Activated CD8-positive, alpha-beta T cell treated with anti-CD3 and anti-CD28 coated beads, Interleukin-2, amount 10 ng/mL, durations not matched to agents 7 days and 5 days (primary cell): ENCODE data around the gene MFSD11. TPM values are rescaled to one million over a fixed set of nuclear protein-coding genes. Genes with fewer than 3 reads are reported as not detected.
"Not testable (repeated sequence)": the region's sequence is repeated elsewhere in the genome, so short reads cannot be mapped to it uniquely, and the experiment has no call there.

ENCODE experiments used
- ATAC-seq: fragments of 150-1000 bp; cut with Tn5 transposase; one replicate; pipeline ENCODE4 v1.10.0; 2021; ENCODE audit warnings: moderate library complexity
- CTCF ChIA-PET: fragments of 350-600 bp; sonication (Branson Sonifier 250); formaldehyde crosslinking; loops from one replicate; lab custom pipeline; 2021; ENCODE audit warnings: antibody characterized with exemption; lab: Charles Lee
- POLR2A ChIA-PET: fragments of 350-600 bp; sonication (Branson Sonifier 250); formaldehyde crosslinking; loops from one replicate; lab custom pipeline; 2021; ENCODE audit warnings: antibody characterized with exemption; lab: Charles Lee
- DNase-seq: peaks from one replicate; pipeline ENCODE4 v3.0.0-alpha.2; 2020
- H3K27ac Mint-ChIP-seq: one replicate; pipeline ENCODE4 v1.8.0; 2021; ENCODE audit warnings: mild to moderate bottlenecking, mixed read lengths
- H3K27me3 Mint-ChIP-seq: one replicate; pipeline ENCODE4 v1.8.0; 2021; ENCODE audit warnings: low read depth, mixed read lengths
- H3K36me3 Mint-ChIP-seq: one replicate; pipeline ENCODE4 v1.8.0; 2021; ENCODE audit warnings: low read depth, mixed read lengths
- H3K4me1 Mint-ChIP-seq: one replicate; pipeline ENCODE4 v1.8.0; 2021; ENCODE audit warnings: low read depth, mixed read lengths
- H3K4me3 Mint-ChIP-seq: one replicate; pipeline ENCODE4 v1.8.0; 2021; ENCODE audit warnings: mild to moderate bottlenecking, mixed read lengths
- H3K9me3 Mint-ChIP-seq: one replicate; pipeline ENCODE4 v1.8.0; 2022; ENCODE audit warnings: mixed read lengths; ENCODE audit not compliant: insufficient read depth
- total RNA-seq, 2 experiments: library from RNA; stranded (reverse); gene quantifications; one replicate each; pipeline ENCODE4 v1.2.3, GENCODE V29; 2021

The MFSD11 gene
- total RNA-seq, 2 experiments from 2014 or later = 22.1 to 22.8 TPM

DNA sequence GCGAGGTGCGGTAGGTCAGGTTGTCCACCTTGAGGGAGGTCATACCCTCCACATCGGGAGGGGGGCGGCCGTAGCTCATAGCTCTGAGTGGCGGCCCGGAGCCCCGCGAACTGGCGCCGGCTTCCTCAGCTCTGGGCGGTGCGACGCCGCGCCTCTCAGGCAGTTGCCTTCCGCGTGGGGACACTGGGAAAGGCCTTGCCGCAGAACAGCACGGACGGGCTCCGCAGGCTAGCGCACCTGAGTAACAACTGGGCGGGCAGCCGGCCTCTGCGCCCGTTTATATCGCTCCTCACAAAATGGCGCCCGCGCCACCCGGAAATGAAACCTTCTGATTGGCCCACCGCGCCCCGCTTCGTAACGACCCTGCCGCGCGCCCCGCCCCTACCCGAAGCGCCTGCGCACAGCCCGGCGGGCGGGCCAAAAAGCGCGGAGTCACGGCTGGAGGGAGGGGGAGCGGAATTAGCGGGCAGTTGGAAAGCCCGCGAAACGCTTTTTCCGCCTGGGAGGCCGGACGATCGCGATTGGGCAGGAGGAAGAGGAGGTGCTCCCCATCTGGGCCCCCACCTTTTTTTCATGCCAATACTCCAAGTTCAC is 740 bp upstream of the MFSD11 start, which contains the start of gene SRSF2:
TSS of gene SRSF2 (minus strand) at position 250 of the 594 bp plus-strand sequence. CDS start at position 79, 171 bp downstream.
- Mint-ChIP-seq H3K9me3 (no peaks in the 10 kb centered on the region), H3K4me1 (peaks cover 44% of the 10 kb centered on the region), H3K4me3 (peak within 1 kb of the TSS; percentile 99), H3K27me3 (no peaks in the 10 kb centered on the region), H3K27ac (peak within 1 kb of the TSS; percentile 95), H3K36me3 (peaks cover 47% of the 10 kb centered on the region)
- ChIA-PET POLR2A (interaction anchor here (0.7 to 7.9 kb wide), 15 partner anchors 10 to 259 kb away, joined by 3 to 160 read pairs (median 5); partner anchors contain the start of genes JMJD6 and METTL23), CTCF (interaction anchor here (1.2 to 10.5 kb wide), 3 partner anchors 10 to 350 kb away, joined by 3 to 76 read pairs (median 19); partner anchors contain the start of genes JMJD6 and METTL23)
- DNase-seq = peak; percentile 99
- peak; percentile 72 for ATAC-seq

DNA sequence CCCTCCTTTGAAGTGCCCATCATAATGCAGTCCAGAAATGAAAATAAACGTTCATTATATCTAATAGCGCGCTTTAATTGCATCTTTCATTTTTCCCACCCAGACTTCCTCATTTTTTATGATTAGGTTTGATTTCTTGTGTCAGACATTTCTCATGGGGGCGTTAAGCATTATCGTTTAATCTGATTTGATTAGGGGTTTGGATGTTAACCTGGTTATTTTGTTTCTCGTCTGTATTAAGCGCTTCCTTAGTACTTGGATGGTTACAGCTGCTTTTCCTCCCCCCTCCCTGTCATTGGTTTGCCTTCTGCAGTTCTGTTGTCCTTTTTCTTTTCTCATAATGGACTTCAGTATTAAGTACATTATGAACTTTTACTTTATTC is 540 bp downstream of the MFSD11 start:
- H3K4me1 Mint-ChIP-seq = peaks cover 31% of the 10 kb centered on the region
- ATAC-seq = no peak
- CTCF ChIA-PET = interaction anchor here (0.7 to 10.5 kb wide), 8 partner anchors 8 to 114 kb away, joined by 3 to 76 read pairs (median 4); partner anchors contain the start of genes JMJD6 and METTL23

DNA sequence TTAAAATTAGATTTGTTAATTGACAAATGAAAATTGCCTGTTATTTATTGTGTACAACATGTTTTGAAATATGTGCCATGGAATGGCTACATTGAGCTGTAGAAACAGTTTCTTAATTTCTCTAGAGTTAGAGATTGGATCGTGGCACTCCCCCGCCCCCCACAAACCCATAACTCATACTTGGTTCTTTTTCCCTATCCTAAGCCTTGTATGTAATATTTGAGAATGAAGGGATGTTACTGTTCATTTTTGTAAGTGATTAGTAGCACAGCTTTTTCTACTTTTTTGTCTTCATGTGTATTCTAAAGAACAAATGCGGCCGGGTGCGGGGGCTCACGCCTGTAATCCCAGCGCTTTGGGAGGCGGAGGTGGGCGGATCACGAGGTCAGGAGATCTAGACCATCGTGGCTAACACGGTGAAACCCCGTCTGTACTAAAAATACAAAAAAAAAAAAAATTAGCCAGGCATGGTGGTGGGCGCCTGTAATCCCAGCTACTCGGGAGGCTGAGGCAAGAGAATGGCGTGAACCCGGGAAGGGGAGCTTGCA is 1.7 kb downstream of the MFSD11 start:
- not testable (repeated sequence) for H3K27ac Mint-ChIP-seq, H3K27me3 Mint-ChIP-seq, ATAC-seq, DNase-seq, H3K4me3 Mint-ChIP-seq, H3K9me3 Mint-ChIP-seq
- H3K4me1 Mint-ChIP-seq = peaks cover 21% of the 10 kb centered on the region
- POLR2A ChIA-PET = interaction anchor here (4.0 to 7.9 kb wide), 2 partner anchors 13 to 14 kb away, joined by 37 to 160 read pairs; partner anchors contain the start of genes JMJD6 and METTL23
- CTCF ChIA-PET = interaction anchor here (1.1 to 10.5 kb wide), 6 partner anchors 10 to 42 kb away, joined by 3 to 76 read pairs (median 4); partner anchors contain the start of genes JMJD6 and METTL23
- H3K36me3 Mint-ChIP-seq = peaks cover 33% of the 10 kb centered on the region

More for the DNA sequence above, 540 bp downstream of the MFSD11 start:
- no peaks in the 10 kb centered on the region for H3K9me3 Mint-ChIP-seq
- peak overlapping the region; percentile 95 for H3K27ac Mint-ChIP-seq
- H3K4me3 Mint-ChIP-seq = peak overlapping the region; percentile 94
- DNase-seq = no peak
- H3K36me3 Mint-ChIP-seq = peaks cover 39% of the 10 kb centered on the region
- POLR2A ChIA-PET = interaction anchor here (2.1 to 7.9 kb wide), 4 partner anchors 9 to 34 kb away, joined by 13 to 160 read pairs (median 32); partner anchors contain the start of genes JMJD6 and METTL23
- no peaks in the 10 kb centered on the region for H3K27me3 Mint-ChIP-seq

DNA sequence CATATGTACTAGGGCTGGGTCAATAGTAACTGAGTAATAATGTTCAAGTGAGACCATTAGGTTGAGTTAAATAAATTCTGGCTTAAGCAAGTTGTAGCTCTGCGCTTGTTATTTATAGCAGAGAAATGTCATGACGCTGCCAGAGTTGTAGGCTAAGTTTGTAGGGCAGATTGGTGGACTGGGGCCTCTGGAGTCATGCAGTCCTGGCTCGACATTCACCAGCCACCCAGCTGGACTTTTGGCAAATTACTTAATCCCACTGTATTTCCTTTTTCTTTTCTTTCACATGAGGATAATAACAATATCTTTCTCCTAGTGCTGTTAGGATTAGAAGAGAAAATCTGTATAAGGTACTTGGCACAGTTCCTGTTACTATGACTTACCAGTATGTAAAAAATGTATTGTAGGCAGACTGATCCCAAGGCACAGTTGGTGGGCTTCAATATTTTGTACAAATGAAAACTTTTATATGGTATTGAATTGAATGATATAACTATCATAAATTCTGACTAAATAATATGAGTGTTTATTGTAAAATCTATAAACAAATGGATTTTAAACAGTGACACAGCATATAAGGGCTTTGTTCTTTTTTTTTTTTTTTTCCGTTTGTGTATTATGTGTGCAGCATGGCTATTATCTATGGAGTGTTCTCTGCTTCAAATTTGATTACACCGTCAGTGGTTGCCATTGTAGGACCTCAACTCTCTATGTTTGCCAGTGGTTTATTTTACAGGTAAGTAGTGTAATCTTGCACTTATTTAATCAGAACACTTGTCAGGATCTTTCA is 2.6 kb downstream of the MFSD11 start:
- Mint-ChIP-seq H3K4me3 (no peak overlapping the region), H3K9me3 (no peaks in the 10 kb centered on the region), H3K4me1 (peaks cover 21% of the 10 kb centered on the region), H3K36me3 (peaks cover 31% of the 10 kb centered on the region), H3K27me3 (no peaks in the 10 kb centered on the region), H3K27ac (no peak overlapping the region)
- POLR2A ChIA-PET = no interaction called here
- no peak for DNase-seq
- CTCF ChIA-PET = interaction anchor here (10.5 kb wide), 1 partner anchor 25 kb away, joined by 76 read pairs; no protein-coding TSS in a partner anchor
- no peak for ATAC-seq

DNA sequence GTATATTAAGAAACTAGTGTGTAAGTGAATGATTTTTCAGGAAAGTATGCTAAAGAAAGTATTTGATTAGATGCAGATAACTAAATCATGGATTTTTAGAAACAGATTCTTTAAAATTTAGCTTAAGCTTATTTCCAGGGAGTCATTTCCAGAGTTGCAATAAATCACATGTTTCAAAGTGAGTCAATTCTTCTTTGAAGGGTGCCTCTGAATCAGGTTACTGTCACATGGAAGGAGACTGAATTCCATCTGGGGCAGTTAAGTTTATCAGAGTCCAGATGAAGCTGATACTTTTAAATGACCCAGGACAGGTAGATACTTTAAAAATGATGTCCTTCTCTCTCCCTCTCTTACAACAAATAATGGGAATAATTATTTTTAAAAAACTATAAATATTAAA is 5.0 kb downstream of the MFSD11 start:
- no peaks in the 10 kb centered on the region for H3K27me3 Mint-ChIP-seq
- DNase-seq (no peak), ATAC-seq (no peak)
- CTCF ChIA-PET = interaction anchor here (0.6 to 0.7 kb wide), 2 partner anchors 28 to 318 kb away, joined by 3 read pairs; no protein-coding TSS in a partner anchor
- H3K4me1 Mint-ChIP-seq = peaks cover 26% of the 10 kb centered on the region
- POLR2A ChIA-PET = interaction anchor here (0.6 kb wide), 1 partner anchor 10 kb away, joined by 5 read pairs; no protein-coding TSS in a partner anchor
- no peak overlapping the region for H3K27ac Mint-ChIP-seq
- H3K4me3 Mint-ChIP-seq = no peak overlapping the region
- H3K9me3 Mint-ChIP-seq = no peaks in the 10 kb centered on the region
- peaks cover 32% of the 10 kb centered on the region for H3K36me3 Mint-ChIP-seq

DNA sequence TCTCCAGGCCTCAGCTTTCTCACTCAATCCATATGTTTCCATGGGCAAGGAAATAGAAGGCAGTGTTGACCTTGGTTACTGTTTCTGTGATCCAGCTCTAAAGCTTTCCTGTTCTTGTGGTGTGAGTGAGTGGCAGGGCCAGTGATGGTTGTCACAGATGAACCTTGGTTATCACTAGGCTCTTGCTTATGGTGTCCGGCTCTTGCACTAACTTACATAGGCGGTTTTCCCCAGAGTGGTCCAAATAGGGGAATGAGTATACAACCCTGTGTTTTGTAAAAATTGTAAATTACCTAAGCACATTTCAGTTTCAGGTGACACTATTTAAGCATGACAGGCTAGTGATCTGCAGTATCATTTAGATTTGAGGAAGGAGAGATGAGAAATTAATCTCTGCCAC is 6.8 kb downstream of the MFSD11 start:
- POLR2A ChIA-PET = no interaction called here
- DNase-seq (no peak), ATAC-seq (no peak)
- CTCF ChIA-PET = no interaction called here
- H3K27ac Mint-ChIP-seq = no peak overlapping the region
- H3K4me3 Mint-ChIP-seq = no peak overlapping the region
- H3K4me1 Mint-ChIP-seq = peaks cover 11% of the 10 kb centered on the region
- no peaks in the 10 kb centered on the region for H3K9me3 Mint-ChIP-seq
- H3K36me3 Mint-ChIP-seq = peaks cover 39% of the 10 kb centered on the region
- no peaks in the 10 kb centered on the region for H3K27me3 Mint-ChIP-seq

DNA sequence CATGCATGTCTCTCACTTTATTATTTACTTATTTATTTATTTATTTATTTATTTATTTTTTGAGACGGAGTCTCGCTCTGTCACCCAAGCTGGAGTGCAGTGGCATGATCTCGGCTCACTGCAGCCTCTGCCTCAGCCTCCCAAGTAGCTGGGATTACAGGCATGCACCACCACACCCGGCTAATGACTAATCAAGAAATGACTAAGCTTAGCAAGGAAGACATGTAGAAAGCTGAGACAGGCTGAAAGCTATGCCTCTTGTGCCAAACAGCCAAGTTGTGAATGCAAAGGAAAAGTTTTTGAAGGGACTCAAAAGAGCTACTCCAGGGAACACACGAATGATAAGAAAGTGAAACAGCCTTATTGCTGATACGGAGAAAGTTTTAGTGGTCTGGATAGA is 7.9 kb downstream of the MFSD11 start:
- ChIA-PET POLR2A (interaction anchor here (3.5 kb wide), 1 partner anchor 8 kb away, joined by 26 read pairs; the partner anchor contains the start of genes MFSD11 and SRSF2), CTCF (interaction anchor here (0.8 to 1.6 kb wide), 4 partner anchors 8 to 540 kb away, joined by 3 to 5 read pairs (median 4); partner anchors contain the start of gene MFSD11)
- H3K36me3 Mint-ChIP-seq = peaks cover 42% of the 10 kb centered on the region
- not testable (repeated sequence) for H3K4me3 Mint-ChIP-seq, ATAC-seq, H3K27me3 Mint-ChIP-seq, DNase-seq, H3K9me3 Mint-ChIP-seq, H3K27ac Mint-ChIP-seq, H3K4me1 Mint-ChIP-seq

DNA sequence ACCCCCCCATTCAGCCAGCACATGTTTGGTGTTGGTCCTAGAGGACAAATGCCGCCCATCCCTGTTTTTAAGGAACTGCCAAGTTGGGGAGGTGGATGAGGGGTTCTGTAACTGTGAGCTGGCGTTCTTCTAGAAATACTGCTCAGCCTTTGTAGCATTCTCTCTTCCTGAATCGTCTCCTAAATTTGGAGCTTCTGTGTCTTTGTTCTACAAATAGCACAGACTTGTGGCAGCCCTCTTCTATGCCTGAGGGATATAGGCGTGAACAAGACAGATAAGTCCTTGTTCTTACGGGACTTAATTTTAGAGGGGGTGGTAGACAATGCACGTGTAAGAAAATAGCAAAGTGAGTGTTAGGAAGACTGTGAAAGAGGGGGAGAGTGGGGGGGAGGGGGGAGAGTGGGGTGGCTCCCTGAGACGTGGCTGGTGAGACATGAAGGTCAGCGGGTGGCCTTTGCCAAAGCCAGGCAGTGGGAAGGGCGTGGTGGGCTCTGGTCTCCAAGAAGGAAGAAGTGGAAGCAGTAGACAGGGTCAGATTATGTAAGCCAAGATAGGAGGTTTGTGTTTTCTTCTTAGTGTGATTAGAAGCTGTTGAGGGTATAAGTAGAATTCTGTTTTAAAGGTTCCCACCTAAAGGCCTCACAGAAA is 9.9 kb downstream of the MFSD11 start:
- no peaks in the 10 kb centered on the region for H3K9me3 Mint-ChIP-seq
- CTCF ChIA-PET = no interaction called here
- no peak overlapping the region for H3K4me3 Mint-ChIP-seq
- H3K36me3 Mint-ChIP-seq = peaks cover 38% of the 10 kb centered on the region
- ATAC-seq (no peak), DNase-seq (no peak)
- POLR2A ChIA-PET = interaction anchor here (3.5 kb wide), 1 partner anchor 10 kb away, joined by 26 read pairs; the partner anchor contains the start of genes MFSD11 and SRSF2
- no peaks in the 10 kb centered on the region for H3K27me3 Mint-ChIP-seq
- H3K4me1 Mint-ChIP-seq = peaks cover 14% of the 10 kb centered on the region
- no peak overlapping the region for H3K27ac Mint-ChIP-seq

DNA sequence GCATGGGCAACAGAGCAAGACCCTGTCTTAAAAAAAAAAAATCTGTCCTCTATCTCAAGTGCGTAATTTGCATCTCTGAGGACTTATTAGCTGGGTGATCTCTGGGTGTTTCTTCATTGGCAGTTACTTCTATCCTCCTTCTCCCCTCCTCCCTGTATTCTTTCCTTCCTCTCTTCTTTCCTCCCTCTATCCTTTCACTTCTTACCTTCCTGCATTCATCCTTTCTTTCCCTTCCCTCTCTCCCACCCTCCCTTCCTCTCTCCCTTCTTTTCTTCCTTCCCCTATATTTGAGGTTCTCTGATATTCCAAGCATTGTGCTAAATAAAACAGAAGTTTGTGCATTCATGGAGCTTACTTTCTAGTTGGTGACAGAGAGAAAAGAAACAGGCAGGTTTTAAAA is 10.7 kb downstream of the MFSD11 start:
- no peaks in the 10 kb centered on the region for H3K9me3 Mint-ChIP-seq
- H3K27ac Mint-ChIP-seq = no peak overlapping the region
- ChIA-PET POLR2A (interaction anchor here (3.5 kb wide), 1 partner anchor 11 kb away, joined by 26 read pairs; the partner anchor contains the start of genes MFSD11 and SRSF2), CTCF (interaction anchor here (1.6 kb wide), 1 partner anchor 9 kb away, joined by 3 read pairs; no protein-coding TSS in a partner anchor)
- ATAC-seq (no peak), DNase-seq (no peak)
- H3K4me3 Mint-ChIP-seq = no peak overlapping the region
- peaks cover 22% of the 10 kb centered on the region for H3K4me1 Mint-ChIP-seq
- no peaks in the 10 kb centered on the region for H3K27me3 Mint-ChIP-seq
- peaks cover 41% of the 10 kb centered on the region for H3K36me3 Mint-ChIP-seq

DNA sequence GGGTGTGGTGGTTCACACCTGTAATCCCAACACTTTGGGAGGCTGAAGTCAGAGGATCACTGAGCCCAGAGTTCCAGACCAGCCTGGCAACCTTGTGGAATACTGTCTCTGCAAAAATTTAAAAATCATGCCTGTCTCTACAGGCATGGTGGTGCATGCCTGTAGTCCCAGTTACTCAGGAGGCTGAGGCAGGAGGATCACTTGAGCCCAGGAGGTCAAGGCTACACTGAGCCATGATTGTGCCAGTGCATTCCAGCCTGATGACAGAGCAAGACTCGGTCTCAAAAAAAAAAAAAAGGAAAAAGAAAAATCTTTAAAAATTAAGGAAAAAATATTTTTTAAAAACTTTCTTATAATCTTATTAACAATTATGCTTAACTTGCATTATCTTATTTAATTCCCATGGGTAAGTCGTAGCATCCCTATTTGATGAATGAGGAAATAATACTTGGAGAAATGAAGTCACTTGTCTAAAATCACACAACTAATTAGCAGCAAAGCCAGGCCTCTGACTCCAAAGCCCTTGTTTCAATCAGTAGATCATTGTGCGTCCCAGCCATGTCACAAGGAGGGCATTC is 13.6 kb downstream of the MFSD11 start:
- Mint-ChIP-seq H3K36me3 (peaks cover 29% of the 10 kb centered on the region), H3K4me3 (no peak overlapping the region), H3K4me1 (peaks cover 23% of the 10 kb centered on the region), H3K9me3 (no peaks in the 10 kb centered on the region), H3K27me3 (no peaks in the 10 kb centered on the region), H3K27ac (no peak overlapping the region)
- ATAC-seq (no peak), DNase-seq (no peak)
- ChIA-PET CTCF (interaction anchor here (1.0 kb wide), 1 partner anchor 12 kb away, joined by 3 read pairs; no protein-coding TSS in a partner anchor), POLR2A (interaction anchor here (2.5 kb wide), 1 partner anchor 14 kb away, joined by 37 read pairs; the partner anchor contains the start of genes MFSD11 and SRSF2)
